B cell (primary cell): ENCODE data around the gene HHIPL1. TPM values are rescaled to one million over a fixed set of nuclear protein-coding genes. Genes with fewer than 3 reads are reported as not detected.

Experiments
- ATAC-seq: fragments of 200-7000 bp; cut with Tn5 transposase; one replicate; pipeline ENCODE4 v1.10.0; 2021; ENCODE audit warnings: low read depth, mild to moderate bottlenecking, moderate number of reproducible peaks, moderate library complexity
- CTCF ChIA-PET: fragments of 350-600 bp; sonication (Branson Sonifier 250); formaldehyde crosslinking; loops from one replicate; lab custom pipeline; 2021; ENCODE audit warnings: antibody characterized with exemption, inconsistent platforms; lab: Charles Lee
- POLR2A ChIA-PET: fragments of 350-600 bp; sonication (Branson Sonifier 250); formaldehyde crosslinking; loops from one replicate; lab custom pipeline; 2021; ENCODE audit warnings: antibody characterized with exemption; lab: Charles Lee
- DNase-seq: peaks from one replicate; pipeline ENCODE4 v3.0.0; 2013
- H2AFZ ChIP-seq: 2 replicates; pipeline ENCODE4 v1.6.1; 2012; ENCODE audit warnings: mild to moderate bottlenecking, low read depth, low read length; ENCODE audit not compliant: insufficient read depth, poor library complexity, severe bottlenecking
- H3K27ac ChIP-seq, 2 donors: 1 replicate in 1 of 2; 2 replicates in 1 of 2; pipeline ENCODE4 v1.5.1; 2012 to 2013; ENCODE audit warnings: low read length in 2 of 2, mild to moderate bottlenecking in 2 of 2, moderate library complexity in 1 of 2
- H3K27me3 ChIP-seq, 4 experiments: fragments of 200-600 bp in 1 of 4; sonication (generic) in 1 of 4; replicated peaks in 1 of 4; 1 replicate in 2 of 4; 2 replicates in 2 of 4; pipeline versions ENCODE4 v1.6.1 to v1.7.0; 2013 to 2016; ENCODE audit warnings: low read length in 3 of 4, mild to moderate bottlenecking in 2 of 4, mixed read lengths in 1 of 4, moderate library complexity in 1 of 4; ENCODE audit not compliant: insufficient read depth in 4 of 4, control insufficient read depth in 3 of 4; ENCODE audit errors: control extremely low read depth in 1 of 4
- H3K36me3 ChIP-seq, 2 experiments: replicated peaks in 1 of 2; 1 replicate in 1 of 2; 2 replicates in 1 of 2; pipeline versions ENCODE4 v1.6.1 to v1.7.1; 2013; ENCODE audit warnings: low read length in 1 of 2; ENCODE audit not compliant: insufficient read depth in 2 of 2, control insufficient read depth in 1 of 2; ENCODE audit errors: control extremely low read depth in 1 of 2, extremely low read depth in 1 of 2
- H3K4me1 ChIP-seq, 2 donors: fragments of 200-600 bp in 1 of 2; sonication (generic) in 1 of 2; 1 replicate in 1 of 2; 2 replicates in 1 of 2; pipeline versions ENCODE4 v1.5.1 to v1.6.1; 2013 to 2017; ENCODE audit warnings: low read length in 2 of 2; ENCODE audit not compliant: control insufficient read depth in 2 of 2, insufficient read depth in 2 of 2
- H3K4me2 ChIP-seq: replicated peaks from 2 replicates; pipeline ENCODE3; 2012; ENCODE audit warnings: mild to moderate bottlenecking, low read depth, low read length; ENCODE audit not compliant: poor library complexity, severe bottlenecking
- H3K4me3 ChIP-seq, 5 experiments: fragments of 200-600 bp in 1 of 5; sonication (generic) in 1 of 5; 1 replicate in 3 of 5; 2 replicates in 2 of 5; pipeline versions ENCODE4 v1.5.1 to v1.7.0; 2011 to 2016; ENCODE audit warnings: low read length in 4 of 5, mild to moderate bottlenecking in 4 of 5, low read depth in 2 of 5, control low read depth in 1 of 5, moderate library complexity in 1 of 5; ENCODE audit not compliant: insufficient read depth in 1 of 5; ENCODE audit errors: control extremely low read depth in 1 of 5, extremely low read depth in 1 of 5
- H3K79me2 ChIP-seq: fragments of 200-600 bp; sonication (generic); one replicate; pipeline ENCODE4 v1.6.0; 2016; ENCODE audit warnings: low read length; ENCODE audit not compliant: control insufficient read depth, insufficient read depth
- H3K9ac ChIP-seq: fragments of 200-600 bp; sonication (generic); 2 replicates; pipeline ENCODE4 v1.6.1; 2017; ENCODE audit warnings: mild to moderate bottlenecking, low read length, moderate library complexity
- H3K9me3 ChIP-seq, 3 donors: one replicate each; pipeline versions ENCODE4 v1.6.1 to v1.7.1; 2013; ENCODE audit warnings: low read length in 2 of 3; ENCODE audit not compliant: control insufficient read depth in 2 of 3, insufficient read depth in 1 of 3; ENCODE audit errors: control extremely low read depth in 1 of 3
- H4K20me1 ChIP-seq: 2 replicates; pipeline ENCODE4 v1.6.0; 2012; ENCODE audit warnings: mild to moderate bottlenecking, low read length; ENCODE audit not compliant: insufficient read depth, control insufficient read depth, poor library complexity, severe bottlenecking
- H3K27ac Mint-ChIP-seq: one replicate; pipeline ENCODE4 v1.8.0; 2021; ENCODE audit warnings: mixed read lengths
- H3K27me3 Mint-ChIP-seq: one replicate; pipeline ENCODE4 v1.8.0; 2021; ENCODE audit warnings: mixed read lengths
- H3K4me1 Mint-ChIP-seq: one replicate; pipeline ENCODE4 v1.8.0; 2021; ENCODE audit warnings: mixed read lengths
- H3K4me3 Mint-ChIP-seq: one replicate; pipeline ENCODE4 v1.8.0; 2021; ENCODE audit warnings: mixed read lengths
- H3K9me3 Mint-ChIP-seq: one replicate; pipeline ENCODE4 v1.8.0; 2022; ENCODE audit warnings: mixed read lengths; ENCODE audit not compliant: insufficient read depth
- EZH2 ChIP-seq: IDR thresholded peaks from 2 replicates; pipeline ENCODE4 v1.6.1; 2012; ENCODE audit warnings: borderline replicate concordance, low read depth, mild to moderate bottlenecking, moderate library complexity, low read length; ENCODE audit not compliant: insufficient read depth, poor library complexity, severe bottlenecking
- WGBS: methylation state at CpG from one replicate; pipeline ENCODE4 v1.1.5; 2013; ENCODE audit warnings: missing lambda C conversion rate; ENCODE audit not compliant: insufficient coverage; 5-methylcytosine and 5-hydroxymethylcytosine counted together
- intact Hi-C: fragments of 100-400 bp; cut with micrococcal nuclease; formaldehyde crosslinking; loops from one replicate; pipeline ENCODE4 v1.10.0; 2022
- polyA plus RNA-seq: library from polyadenylated mRNA; depleted of rRNA; stranded (reverse); fragments of >200 nt; gene quantifications from 2 replicates; pipeline ENCODE4 v1.2.3, GENCODE V29; 2012
- total RNA-seq, 2 donors: library from RNA; stranded (reverse); fragments of 120-200 nt in 1 of 2; gene quantifications; 1 replicate in 1 of 2; 2 replicates in 1 of 2; pipeline versions ENCODE4 v1.2.3 to v1.2.4, GENCODE V29; 2013 to 2022
- TF ChIP-seq, protein P1 (sequence below): fragments of 200-600 bp; IDR thresholded peaks from one replicate; pipeline ENCODE4 v1.8.0; 2022; ENCODE audit warnings: antibody characterized with exemption, mild to moderate bottlenecking

Gene HHIPL1
- total and polyA plus RNA-seq, 2 donors (not counting 1 experiment from before 2014, with no cell fraction given), result not detected

DNA sequence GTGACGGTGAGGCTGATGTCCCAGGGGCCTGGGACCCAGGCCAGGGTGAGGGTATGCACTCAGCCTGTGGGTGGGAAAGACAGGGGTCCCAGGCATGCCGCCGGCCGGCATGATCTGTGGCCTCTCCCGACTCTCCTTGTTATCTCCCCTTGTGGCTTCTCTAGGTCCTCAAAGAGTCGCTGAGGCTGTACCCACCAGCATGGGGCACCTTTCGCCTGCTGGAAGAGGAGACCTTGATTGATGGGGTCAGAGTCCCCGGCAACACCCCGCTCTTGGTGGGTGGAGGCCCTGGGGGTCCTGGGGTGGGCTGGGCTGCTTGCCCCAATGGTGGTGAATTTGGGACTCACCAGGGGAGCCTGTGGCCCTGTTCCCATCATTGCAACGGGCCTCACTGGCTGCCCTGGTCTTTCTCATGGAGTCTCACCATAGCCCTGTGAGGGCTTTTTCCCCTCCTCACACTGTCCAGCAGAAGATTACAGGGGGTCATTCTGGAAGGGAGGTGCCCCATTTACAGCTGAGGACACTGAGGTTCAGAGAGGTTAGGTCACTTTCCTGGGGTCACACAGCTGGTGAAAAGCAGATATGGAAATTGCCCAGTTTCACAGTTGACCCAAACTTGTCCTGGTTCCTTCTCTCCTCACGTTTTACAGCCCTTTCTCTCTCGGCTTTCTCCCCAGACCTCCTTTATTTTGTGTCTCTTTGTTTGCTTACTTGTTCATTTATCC, 77.0 kb downstream of the HHIPL1 start:
- DNase-seq (no peak), ATAC-seq (no peak)
- Histone ChIP-seq H3K4me2 (no peak overlapping the region), H3K4me1 (no peaks in the 10 kb centered on the region), H3K36me3 (no peaks in the 10 kb centered on the region), H4K20me1 (no peaks in the 10 kb centered on the region), H3K9ac (no peak overlapping the region), H3K9me3 (no peaks in the 10 kb centered on the region), H3K79me2 (no peaks in the 10 kb centered on the region), H3K27ac (no peak overlapping the region), H2AFZ (no peak overlapping the region), H3K4me3 (no peak overlapping the region), H3K27me3 (peaks cover 0 to 12% (median 0%) of the 10 kb centered on the region in 4 experiments)
- no peak overlapping the region for H3K27ac Mint-ChIP-seq
- H3K4me1 Mint-ChIP-seq, result no peaks in the 10 kb centered on the region
- WGBS, result 96% methylated on average over 9 of the region's 12 CpGs
- H3K9me3 Mint-ChIP-seq, result no peaks in the 10 kb centered on the region
- H3K4me3 Mint-ChIP-seq, result no peak overlapping the region
- TF ChIP-seq EZH2, result no peak
- TF ChIP-seq, protein P1, sequence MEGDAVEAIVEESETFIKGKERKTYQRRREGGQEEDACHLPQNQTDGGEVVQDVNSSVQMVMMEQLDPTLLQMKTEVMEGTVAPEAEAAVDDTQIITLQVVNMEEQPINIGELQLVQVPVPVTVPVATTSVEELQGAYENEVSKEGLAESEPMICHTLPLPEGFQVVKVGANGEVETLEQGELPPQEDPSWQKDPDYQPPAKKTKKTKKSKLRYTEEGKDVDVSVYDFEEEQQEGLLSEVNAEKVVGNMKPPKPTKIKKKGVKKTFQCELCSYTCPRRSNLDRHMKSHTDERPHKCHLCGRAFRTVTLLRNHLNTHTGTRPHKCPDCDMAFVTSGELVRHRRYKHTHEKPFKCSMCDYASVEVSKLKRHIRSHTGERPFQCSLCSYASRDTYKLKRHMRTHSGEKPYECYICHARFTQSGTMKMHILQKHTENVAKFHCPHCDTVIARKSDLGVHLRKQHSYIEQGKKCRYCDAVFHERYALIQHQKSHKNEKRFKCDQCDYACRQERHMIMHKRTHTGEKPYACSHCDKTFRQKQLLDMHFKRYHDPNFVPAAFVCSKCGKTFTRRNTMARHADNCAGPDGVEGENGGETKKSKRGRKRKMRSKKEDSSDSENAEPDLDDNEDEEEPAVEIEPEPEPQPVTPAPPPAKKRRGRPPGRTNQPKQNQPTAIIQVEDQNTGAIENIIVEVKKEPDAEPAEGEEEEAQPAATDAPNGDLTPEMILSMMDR, result no peak
- ChIA-PET POLR2A (no interaction called here), CTCF (interaction anchor here (1.2 kb wide), 1 partner anchor 178 kb away, joined by 3 read pairs; no protein-coding TSS in a partner anchor)
- intact Hi-C loops, result no loop called here
- H3K27me3 Mint-ChIP-seq, result peaks cover 11% of the 10 kb centered on the region

DNA sequence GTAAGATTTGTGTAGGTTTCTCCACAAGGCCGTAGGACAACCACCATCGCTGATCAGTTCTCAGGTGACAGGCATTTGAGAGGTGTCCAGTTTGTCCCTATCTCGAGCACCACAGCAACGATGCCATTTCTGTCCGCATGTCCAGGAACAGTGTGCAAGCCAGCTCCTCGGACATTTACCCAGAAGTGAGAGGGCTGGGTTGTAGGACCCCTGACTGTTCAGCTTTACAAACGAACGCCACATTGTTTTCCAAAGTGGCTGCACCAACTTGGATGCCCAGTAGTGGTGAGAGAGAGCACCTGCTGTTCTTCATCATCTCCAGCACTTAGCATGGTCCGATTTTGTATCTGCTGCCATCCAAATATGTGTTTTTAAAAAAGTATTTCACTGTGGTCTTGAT, 77.8 kb downstream of the HHIPL1 start:
- Mint-ChIP-seq H3K9me3 (no peaks in the 10 kb centered on the region), H3K27me3 (peaks cover 14% of the 10 kb centered on the region), H3K4me3 (no peak overlapping the region), H3K4me1 (no peaks in the 10 kb centered on the region), H3K27ac (no peak overlapping the region)
- no peak overlapping the region for H2AFZ ChIP-seq
- DNase-seq, result no peak
- intact Hi-C loops, result no loop called here
- no peaks in the 10 kb centered on the region for H3K36me3 ChIP-seq
- ChIA-PET POLR2A (no interaction called here), CTCF (interaction anchor here (1.2 kb wide), 1 partner anchor 177 kb away, joined by 3 read pairs; no protein-coding TSS in a partner anchor)
- TF ChIP-seq, protein P1, result no peak
- H4K20me1 ChIP-seq, result no peaks in the 10 kb centered on the region
- H3K4me2 ChIP-seq, result no peak overlapping the region
- no peak overlapping the region for H3K4me3 ChIP-seq
- H3K27ac ChIP-seq, result no peak overlapping the region
- H3K9me3 ChIP-seq, result no peaks in the 10 kb centered on the region
- H3K9ac ChIP-seq, result no peak overlapping the region
- H3K4me1 ChIP-seq, result no peaks in the 10 kb centered on the region
- H3K27me3 ChIP-seq, result peaks cover 0 to 16% (median 0%) of the 10 kb centered on the region in 4 experiments
- H3K79me2 ChIP-seq, result no peaks in the 10 kb centered on the region
- ATAC-seq, result no peak
- 93% methylated on average over 8 of the region's 9 CpGs for WGBS
